ENCODE results near the gene RCCD1. TPM values are rescaled to one million over a fixed set of nuclear protein-coding genes. Genes with fewer than 3 reads are reported as not detected.

RCCD1 gene
- total RNA-seq, 1 experiment from 2014 or later = 51.5 TPM

DNA sequence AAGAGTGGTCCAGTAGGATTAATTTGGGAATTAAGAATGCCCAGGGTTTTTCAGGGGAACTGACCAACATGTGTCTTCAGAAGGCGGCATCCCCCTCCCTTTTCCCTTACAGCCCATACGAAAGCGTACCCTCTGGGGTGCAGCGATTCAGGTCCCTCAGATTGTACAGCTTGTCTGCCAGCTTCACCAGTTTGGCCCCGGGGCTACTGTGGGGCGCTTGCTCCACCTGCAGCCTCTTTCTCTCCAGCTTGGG lies 23.2 kb upstream of the RCCD1 start:
- no TSS peak for BruUV-seq (replicated peaks)
- no peaks in the 10 kb centered on the region for H3K27me3 ChIP-seq (ENCODE audit: insufficient read depth, low read depth)

GRCh38 chr15:90931828-90932659 lies 22.6 kb upstream of the RCCD1 start, which contains the start of gene HDDC3:
TSS of gene HDDC3 (minus strand) at chr15:90932549. CDS start at chr15:90932540, 9 bp downstream.
- H3F3A ChIP-seq (ENCODE audit: insufficient read depth, low read depth) = peaks cover 15% of the 10 kb centered on the region; the same call in 1 of the 2 replicates
- no peaks in the 10 kb centered on the region for H3K9me3 ChIP-seq (ENCODE audit: insufficient read depth, low read depth)
- TF ChIP-seq CTCF (conservative IDR thresholded peaks at IDR 0.05) (peak; percentile 88), EZH2 (IDR thresholded peaks at IDR 0.05; ENCODE audit: low read depth) (no peak)
- DNase-seq = peak; percentile 84 to 89
- H3K27me3 ChIP-seq (ENCODE audit: insufficient read depth, low read depth) = no peaks in the 10 kb centered on the region
- H2AFZ ChIP-seq = peak within 1 kb of the TSS; percentile 100
- POLR2A ChIA-PET (ENCODE audit: unreplicated experiment) = interaction anchor here (0.5 to 0.6 kb wide), 3 partner anchors 31 to 1879 kb away, joined by 3 to 7 read pairs (median 4); no protein-coding TSS in a partner anchor
- H3K79me2 ChIP-seq (ENCODE audit: low read depth) = peaks cover 11% of the 10 kb centered on the region
- no TSS peak for BruUV-seq (replicated peaks)
- peak within 1 kb of the TSS; percentile 58 for H3K27ac ChIP-seq
- peak within 1 kb of the TSS; percentile 73 for H3K4me2 ChIP-seq
- CTCF ChIA-PET = interaction anchor here (0.6 to 2.2 kb wide), 10 partner anchors 10 to 866 kb away, joined by 3 to 11 read pairs (median 4); partner anchors contain the start of genes MAN2A2 and VPS33B
- H3K9me2 ChIP-seq (ENCODE audit: insufficient read depth) = no peaks in the 10 kb centered on the region
- intact Hi-C loops (cut with micrococcal nuclease; ENCODE audit: unreplicated experiment) = loop anchor here (1.0 to 10.0 kb wide), 7 partner anchors 29 to 830 kb away; partner anchors contain the start of genes BLM, IDH2 and MAN2A2
- no peaks in the 10 kb centered on the region for H4K20me1 ChIP-seq (ENCODE audit: insufficient read depth)
- H3K36me3 ChIP-seq (ENCODE audit: low read depth) = no peaks in the 10 kb centered on the region
- peaks cover 33% of the 10 kb centered on the region for H3K4me1 ChIP-seq (replicated peaks; ENCODE audit: insufficient read depth)
- H3K4me3 ChIP-seq = peak within 1 kb of the TSS; percentile 88

More for the DNA sequence above, 23.2 kb upstream of the RCCD1 start:
- no peaks in the 10 kb centered on the region for H3K9me3 ChIP-seq (ENCODE audit: insufficient read depth, low read depth)
- H3K36me3 ChIP-seq (ENCODE audit: low read depth) = no peaks in the 10 kb centered on the region
- peak overlapping the region; percentile 88; the same call in 1 of the 2 replicates for H3K4me3 ChIP-seq
- peaks cover 11% of the 10 kb centered on the region for H3K79me2 ChIP-seq (ENCODE audit: low read depth)
- ChIA-PET POLR2A (ENCODE audit: unreplicated experiment) (interaction anchor here (0.5 to 0.6 kb wide), 3 partner anchors 30 to 1879 kb away, joined by 3 to 7 read pairs (median 4); no protein-coding TSS in a partner anchor), CTCF (interaction anchor here (0.5 to 2.2 kb wide), 8 partner anchors 10 to 638 kb away, joined by 3 to 11 read pairs (median 4); partner anchors contain the start of genes MAN2A2 and VPS33B)
- H3F3A ChIP-seq (ENCODE audit: insufficient read depth, low read depth) = peaks cover 15% of the 10 kb centered on the region; the same call in 1 of the 2 replicates
- DNase-seq = no peak
- intact Hi-C loops (cut with micrococcal nuclease; ENCODE audit: unreplicated experiment) = loop anchor here (1.0 to 10.0 kb wide), 6 partner anchors 29 to 829 kb away; partner anchors contain the start of genes BLM, IDH2 and MAN2A2
- peak overlapping the region; percentile 73 for H3K4me2 ChIP-seq
- H2AFZ ChIP-seq = peak overlapping the region; percentile 100; the same call in 1 of the 2 replicates
- H3K27ac ChIP-seq = no peak overlapping the region
- no peak for TF ChIP-seq CTCF (conservative IDR thresholded peaks at IDR 0.05)
- TF ChIP-seq EZH2 (IDR thresholded peaks at IDR 0.05; ENCODE audit: low read depth) = no peak
- H4K20me1 ChIP-seq (ENCODE audit: insufficient read depth) = no peaks in the 10 kb centered on the region
- H3K9me2 ChIP-seq (ENCODE audit: insufficient read depth) = no peaks in the 10 kb centered on the region
- H3K4me1 ChIP-seq (replicated peaks; ENCODE audit: insufficient read depth) = peaks cover 33% of the 10 kb centered on the region

- Histone ChIP-seq H3K9me3 (ENCODE audit: insufficient read depth, low read depth) (no peaks in the 10 kb centered on the region), H3K4me2 (peak overlapping the region; percentile 73), H3F3A (ENCODE audit: insufficient read depth, low read depth) (peaks cover 15% of the 10 kb centered on the region; the same call in 1 of the 2 replicates), H3K36me3 (ENCODE audit: low read depth) (no peaks in the 10 kb centered on the region), H4K20me1 (ENCODE audit: insufficient read depth) (no peaks in the 10 kb centered on the region), H3K79me2 (ENCODE audit: low read depth) (peaks cover 11% of the 10 kb centered on the region), H3K27ac (no peak overlapping the region), H2AFZ (peak overlapping the region; percentile 100), H3K9me2 (ENCODE audit: insufficient read depth) (no peaks in the 10 kb centered on the region), H3K4me3 (peak overlapping the region; percentile 88; the same call in 1 of the 2 replicates), H3K27me3 (ENCODE audit: insufficient read depth, low read depth) (no peaks in the 10 kb centered on the region), H3K4me1 (replicated peaks; ENCODE audit: insufficient read depth) (peaks cover 33% of the 10 kb centered on the region)
- TF ChIP-seq CTCF (conservative IDR thresholded peaks at IDR 0.05) (peak; percentile 19; the same call in 1 of the 2 replicates), EZH2 (IDR thresholded peaks at IDR 0.05; ENCODE audit: low read depth) (no peak)
- ChIA-PET POLR2A (ENCODE audit: unreplicated experiment) (no interaction called here), CTCF (interaction anchor here (0.6 to 2.2 kb wide), 6 partner anchors 30 to 866 kb away, joined by 3 to 11 read pairs (median 4); partner anchors contain the start of genes MAN2A2 and VPS33B)
- intact Hi-C loops (cut with micrococcal nuclease; ENCODE audit: unreplicated experiment) = loop anchor here (1.0 to 10.0 kb wide), 5 partner anchors 101 to 830 kb away; partner anchors contain the start of genes BLM and IDH2
- no peak for DNase-seq
- BruUV-seq (replicated peaks) = no TSS peak
Measured at GRCh38 chr15:90932660-90932991, 22.1 kb upstream of the RCCD1 start.

Data from PC-9 (cell line).